Naive thymus-derived CD4-positive, alpha-beta T cell (primary cell): ENCODE results near the gene ATG5. TPM values are rescaled to one million over a fixed set of nuclear protein-coding genes. Genes with fewer than 3 reads are reported as not detected.
A peak's percentile ranks its signal among the peaks of the same experiment; 100 is the strongest.

Experiments used
- ATAC-seq: fragments of 150-1000 bp; cut with Tn5 transposase; 2 replicates; pipeline ENCODE4 v1.10.0; 2021; ENCODE audit warnings: mild to moderate bottlenecking, moderate library complexity
- CTCF ChIA-PET: fragments of 350-600 bp; sonication (Branson Sonifier 250); formaldehyde crosslinking; loops from one replicate; lab custom pipeline; 2021; ENCODE audit warnings: antibody characterized with exemption; lab: Charles Lee
- POLR2A ChIA-PET: fragments of 350-600 bp; sonication (Branson Sonifier 250); formaldehyde crosslinking; loops from one replicate; lab custom pipeline; 2021; ENCODE audit warnings: antibody characterized with exemption, inconsistent platforms; lab: Charles Lee
- DNase-seq, 9 donors: peaks; one replicate each; pipeline versions ENCODE4 v3.0.0 to v3.0.0-alpha.2; 2020 to 2022; ENCODE audit warnings: mixed read lengths in 1 of 9
- H3K27ac ChIP-seq: one replicate; pipeline ENCODE4 v1.7.0; 2013; ENCODE audit warnings: mild to moderate bottlenecking, low read depth, low read length, moderate library complexity
- H3K27me3 ChIP-seq, 2 donors: one replicate each; pipeline ENCODE4 v1.7.0; 2013; ENCODE audit warnings: low read length in 2 of 2, mild to moderate bottlenecking in 2 of 2, moderate library complexity in 2 of 2; ENCODE audit not compliant: control insufficient read depth in 2 of 2, insufficient read depth in 2 of 2
- H3K36me3 ChIP-seq, 3 experiments: 1 replicate in 2 of 3; 2 replicates in 1 of 3; pipeline ENCODE4 v1.7.0; 2013; ENCODE audit warnings: low read length in 3 of 3, mild to moderate bottlenecking in 3 of 3, moderate library complexity in 1 of 3; ENCODE audit not compliant: insufficient read depth in 3 of 3, control insufficient read depth in 2 of 3
- H3K4me1 ChIP-seq, 2 donors: one replicate each; pipeline ENCODE4 v1.7.0; 2013; ENCODE audit warnings: low read length in 2 of 2, mild to moderate bottlenecking in 2 of 2, moderate library complexity in 1 of 2; ENCODE audit not compliant: control insufficient read depth in 2 of 2, insufficient read depth in 2 of 2
- H3K4me3 ChIP-seq: 2 replicates; pipeline ENCODE4 v1.7.0; 2013; ENCODE audit warnings: mild to moderate bottlenecking, low read length
- H3K9me3 ChIP-seq, 3 experiments: 1 replicate in 2 of 3; 2 replicates in 1 of 3; pipeline ENCODE4 v1.7.0; 2013; ENCODE audit warnings: low read length in 3 of 3; ENCODE audit not compliant: control insufficient read depth in 2 of 3
- H3K27ac Mint-ChIP-seq, 9 donors: one replicate each; pipeline ENCODE4 v1.8.0; 2020 to 2022; ENCODE audit warnings: mixed read lengths in 9 of 9, mild to moderate bottlenecking in 8 of 9, moderate library complexity in 5 of 9, inconsistent platforms in 2 of 9
- H3K27me3 Mint-ChIP-seq, 5 donors: one replicate each; pipeline ENCODE4 v1.8.0; 2021 to 2022; ENCODE audit warnings: mixed read lengths in 5 of 5, mild to moderate bottlenecking in 1 of 5
- H3K36me3 Mint-ChIP-seq, 5 donors: one replicate each; pipeline ENCODE4 v1.8.0; 2020 to 2022; ENCODE audit warnings: mixed read lengths in 5 of 5, mild to moderate bottlenecking in 3 of 5, inconsistent platforms in 1 of 5
- H3K4me1 Mint-ChIP-seq, 7 donors: one replicate each; pipeline ENCODE4 v1.8.0; 2020 to 2022; ENCODE audit warnings: mixed read lengths in 7 of 7, mild to moderate bottlenecking in 3 of 7, inconsistent platforms in 1 of 7
- H3K4me3 Mint-ChIP-seq, 10 donors: one replicate each; pipeline ENCODE4 v1.8.0; 2020 to 2022; ENCODE audit warnings: mild to moderate bottlenecking in 10 of 10, mixed read lengths in 10 of 10, moderate library complexity in 6 of 10, inconsistent platforms in 2 of 10
- H3K9me3 Mint-ChIP-seq, 11 donors: one replicate each; pipeline ENCODE4 v1.8.0; 2020 to 2022; ENCODE audit warnings: mixed read lengths in 11 of 11, mild to moderate bottlenecking in 4 of 11, inconsistent platforms in 1 of 11, moderate library complexity in 1 of 11
- intact Hi-C, 2 donors: fragments of 100-400 bp; cut with micrococcal nuclease; formaldehyde crosslinking; loops; one replicate each; pipeline ENCODE4 v1.15.1; 2023
- polyA plus RNA-seq, 2 donors: library from polyadenylated mRNA; unstranded; fragments of 300-500 nt; fragmentation: Illumina TruSeq; gene quantifications; one replicate each; pipeline ENCODE4 v1.2.3, GENCODE V29; 2021
- total RNA-seq, 6 experiments: library from RNA in 5 of 6; stranded (reverse) in 5 of 6; gene quantifications; 1 replicate in 5 of 6; 2 replicates in 1 of 6; pipeline ENCODE4 v1.2.3 and lab custom pipeline; 2021 to 2026

ATG5 gene
- total and polyA plus RNA-seq, 7 experiments from 2014 or later = 24.0 to 32.9 (median 28.8) TPM

- Histone ChIP-seq H3K27me3 (no peaks in the 10 kb centered on the region), H3K36me3 (peaks cover 0 to 4% (median 0%) of the 10 kb centered on the region in 3 experiments), H3K9me3 (no peaks in the 10 kb centered on the region), H3K4me3 (no peak overlapping the region), H3K4me1 (no peaks in the 10 kb centered on the region), H3K27ac (no peak overlapping the region)
- POLR2A ChIA-PET = interaction anchor here (0.5 to 0.8 kb wide), 2 partner anchors 9 to 11 kb away, joined by 3 read pairs; no protein-coding TSS in a partner anchor
- Mint-ChIP-seq H3K27ac (peak overlapping the region in 5 of 9 donors; percentile 13 to 80 (median 63)), H3K4me3 (no peak overlapping the region), H3K4me1 (peaks cover 0 to 32% (median 11%) of the 10 kb centered on the region in 7 donors), H3K36me3 (peaks cover 7 to 60% (median 41%) of the 10 kb centered on the region in 5 donors), H3K9me3 (peaks cover 0 to 8% (median 0%) of the 10 kb centered on the region in 11 donors), H3K27me3 (no peaks in the 10 kb centered on the region)
- CTCF ChIA-PET = interaction anchor here (0.6 kb wide), 2 partner anchors 303 to 430 kb away, joined by 3 read pairs; no protein-coding TSS in a partner anchor
- intact Hi-C loops = no loop called here
- DNase-seq (no peak), ATAC-seq (no peak)
Observed at GRCh38 chr6:106204961-106205360, 120.6 kb downstream of the ATG5 start.

- Histone ChIP-seq H3K27me3 (no peaks in the 10 kb centered on the region), H3K27ac (no peak overlapping the region), H3K9me3 (no peaks in the 10 kb centered on the region), H3K4me3 (no peak overlapping the region), H3K36me3 (peaks cover 0 to 4% (median 0%) of the 10 kb centered on the region in 3 experiments), H3K4me1 (peaks cover 16 to 30% of the 10 kb centered on the region in 2 donors)
- ATAC-seq = no peak
- H3K4me1 Mint-ChIP-seq = peaks cover 22 to 54% (median 37%) of the 10 kb centered on the region in 7 donors
- no peak overlapping the region for H3K4me3 Mint-ChIP-seq
- CTCF ChIA-PET = no interaction called here
- no peak for DNase-seq
- intact Hi-C loops = loop anchor here in 1 of 2 donors (10.0 kb wide), 2 partner anchors 325 to 555 kb away; no protein-coding TSS in a partner anchor
- peak overlapping the region in 4 of 9 donors; percentile 4 to 49 (median 18) for H3K27ac Mint-ChIP-seq
- H3K27me3 Mint-ChIP-seq = no peaks in the 10 kb centered on the region
- POLR2A ChIA-PET = no interaction called here
- H3K36me3 Mint-ChIP-seq = peaks cover 0 to 47% (median 19%) of the 10 kb centered on the region in 5 donors
- H3K9me3 Mint-ChIP-seq = peaks cover 0 to 6% (median 0%) of the 10 kb centered on the region in 11 donors
Observed at GRCh38 chr6:106199998-106200397, 125.6 kb downstream of the ATG5 start.

- Histone ChIP-seq H3K9me3 (no peaks in the 10 kb centered on the region), H3K27me3 (no peaks in the 10 kb centered on the region), H3K36me3 (peaks cover 0 to 4% (median 0%) of the 10 kb centered on the region in 3 experiments), H3K27ac (no peak overlapping the region), H3K4me3 (no peak overlapping the region), H3K4me1 (peaks cover 23 to 36% of the 10 kb centered on the region in 2 donors)
- intact Hi-C loops = loop anchor here in 1 of 2 donors (10.0 kb wide), 2 partner anchors 325 to 555 kb away; no protein-coding TSS in a partner anchor
- H3K9me3 Mint-ChIP-seq = peaks cover 0 to under 1% (median 0%) of the 10 kb centered on the region in 11 donors
- ATAC-seq = no peak
- peaks cover 0 to 43% (median 13%) of the 10 kb centered on the region in 5 donors for H3K36me3 Mint-ChIP-seq
- POLR2A ChIA-PET = no interaction called here
- H3K4me3 Mint-ChIP-seq = no peak overlapping the region
- CTCF ChIA-PET = no interaction called here
- peak overlapping the region in 1 of 9 donors; percentile 3 for H3K27ac Mint-ChIP-seq
- H3K27me3 Mint-ChIP-seq = no peaks in the 10 kb centered on the region
- DNase-seq = no peak
- peaks cover 24 to 54% (median 36%) of the 10 kb centered on the region in 7 donors for H3K4me1 Mint-ChIP-seq
Observed at GRCh38 chr6:106199331-106199730, 126.2 kb downstream of the ATG5 start.

GRCh38 chr6:106197441-106197840 lies 128.1 kb downstream of the ATG5 start:
- DNase-seq (peak in 3 of 9 donors; percentile 15 to 23 (median 17)), ATAC-seq (no peak)
- H3K9me3 ChIP-seq = no peaks in the 10 kb centered on the region
- peaks cover 0 to 4% (median 0%) of the 10 kb centered on the region in 3 experiments for H3K36me3 ChIP-seq
- H3K27me3 ChIP-seq = no peaks in the 10 kb centered on the region
- no peak overlapping the region for H3K27ac ChIP-seq
- intact Hi-C loops = loop anchor here in 1 of 2 donors (10.0 kb wide), 2 partner anchors 327 to 553 kb away; no protein-coding TSS in a partner anchor
- ChIA-PET CTCF (no interaction called here), POLR2A (interaction anchor here (1.2 kb wide), 1 partner anchor 15 kb away, joined by 3 read pairs; no protein-coding TSS in a partner anchor)
- peaks cover 30 to 36% of the 10 kb centered on the region in 2 donors for H3K4me1 ChIP-seq
- Mint-ChIP-seq H3K27me3 (no peaks in the 10 kb centered on the region), H3K4me1 (peaks cover 24 to 54% (median 41%) of the 10 kb centered on the region in 7 donors), H3K36me3 (peaks cover 0 to 39% (median 12%) of the 10 kb centered on the region in 5 donors), H3K27ac (peak overlapping the region; percentile 25 to 86 (median 53)), H3K9me3 (no peaks in the 10 kb centered on the region), H3K4me3 (peak overlapping the region in 7 of 10 donors; percentile 14 to 60 (median 42))
- no peak overlapping the region for H3K4me3 ChIP-seq

DNA sequence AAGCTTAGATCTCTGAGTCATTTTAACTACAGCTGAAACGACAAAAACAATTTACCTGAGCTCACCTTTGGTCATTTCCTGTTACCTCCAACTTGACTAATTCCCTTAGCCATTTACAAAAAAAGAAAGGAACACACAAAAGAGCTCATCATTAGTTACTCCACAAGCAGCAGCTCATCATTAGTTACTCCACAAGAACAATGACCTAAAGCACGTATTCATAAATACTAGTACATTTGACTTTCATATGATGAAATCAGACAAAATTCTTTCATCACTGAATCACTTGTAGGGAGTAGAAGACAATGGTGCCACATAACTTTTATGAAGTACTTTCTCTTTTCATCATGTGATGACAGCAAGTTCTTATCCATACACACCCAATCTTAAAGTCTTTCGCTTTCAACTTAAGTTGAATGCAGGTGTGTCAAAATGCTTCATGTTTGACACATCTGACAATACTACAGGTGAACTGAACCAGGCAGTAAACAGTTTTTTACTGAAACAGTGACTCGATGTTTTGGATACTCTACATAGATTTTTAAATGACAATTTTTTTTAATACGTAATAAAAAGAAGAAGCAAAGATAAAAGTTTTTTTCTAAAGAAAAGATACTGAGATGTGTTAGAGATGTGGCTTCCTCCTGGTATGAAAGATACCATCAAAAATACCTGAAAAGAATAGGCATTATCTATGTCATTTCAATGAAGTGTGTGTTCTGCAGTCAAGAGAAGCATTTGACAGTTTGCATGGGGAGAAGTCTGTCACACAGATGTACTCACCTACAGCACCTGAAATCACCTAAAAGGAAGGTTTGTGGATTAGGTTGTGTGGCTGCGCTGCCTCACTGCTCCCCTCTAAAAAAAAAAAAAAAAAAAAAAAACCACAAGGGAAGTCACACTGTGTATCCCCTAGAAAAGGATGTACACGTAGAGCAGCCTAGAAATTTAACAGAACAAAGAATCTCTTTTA lies 130.3 kb downstream of the ATG5 start:
- intact Hi-C loops = loop anchor here (1.0 to 10.0 kb wide), 12 partner anchors 8 to 550 kb away; partner anchors contain the start of gene PRDM1 (in 1 of the 2)
- peak overlapping the region; percentile 19 to 80 (median 71) for H3K4me3 Mint-ChIP-seq
- peak; percentile 81 for ATAC-seq
- peaks cover 24 to 54% (median 41%) of the 10 kb centered on the region in 7 donors for H3K4me1 Mint-ChIP-seq
- Histone ChIP-seq H3K9me3 (no peaks in the 10 kb centered on the region), H3K4me1 (peaks cover 30 to 36% of the 10 kb centered on the region in 2 donors), H3K4me3 (peak overlapping the region; percentile 21), H3K27me3 (no peaks in the 10 kb centered on the region), H3K27ac (peak overlapping the region; percentile 30), H3K36me3 (no peaks in the 10 kb centered on the region)
- H3K36me3 Mint-ChIP-seq = peaks cover 0 to 32% (median 10%) of the 10 kb centered on the region in 5 donors
- DNase-seq = peak in 7 of 9 donors; percentile 43 to 70 (median 57)
- H3K27ac Mint-ChIP-seq = peak overlapping the region; percentile 64 to 91 (median 84)
- H3K27me3 Mint-ChIP-seq = no peaks in the 10 kb centered on the region
- CTCF ChIA-PET = interaction anchor here (0.9 kb wide), 1 partner anchor 29 kb away, joined by 4 read pairs; no protein-coding TSS in a partner anchor
- POLR2A ChIA-PET = interaction anchor here (0.9 to 1.0 kb wide), 2 partner anchors 10 to 97 kb away, joined by 3 read pairs; no protein-coding TSS in a partner anchor
- H3K9me3 Mint-ChIP-seq = no peaks in the 10 kb centered on the region

DNA sequence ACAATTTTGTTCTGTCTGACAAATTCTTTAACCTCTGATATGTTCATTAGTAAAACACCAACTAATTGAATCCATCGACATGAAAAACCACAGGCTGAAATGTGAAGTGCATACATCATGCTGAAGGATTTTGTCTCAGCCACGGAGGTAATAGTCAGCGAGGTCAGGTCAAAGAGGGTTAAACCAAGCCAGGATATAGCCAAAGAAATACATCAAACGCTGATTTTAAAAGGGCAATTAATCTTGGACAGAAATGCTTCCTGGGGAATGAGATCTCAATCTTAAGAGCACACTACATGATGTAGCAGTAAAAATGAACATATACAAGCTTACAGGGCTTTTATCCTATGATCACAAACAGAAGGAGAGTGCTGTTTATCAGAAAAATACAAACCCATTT lies 132.7 kb downstream of the ATG5 start:
- Mint-ChIP-seq H3K9me3 (no peaks in the 10 kb centered on the region), H3K36me3 (peaks cover 0 to 28% (median 6%) of the 10 kb centered on the region in 5 donors), H3K27ac (peak overlapping the region in 1 of 9 donors; percentile 20), H3K4me3 (no peak overlapping the region), H3K4me1 (peaks cover 25 to 55% (median 41%) of the 10 kb centered on the region in 7 donors), H3K27me3 (no peaks in the 10 kb centered on the region)
- Histone ChIP-seq H3K4me1 (peaks cover 34 to 39% of the 10 kb centered on the region in 2 donors), H3K4me3 (no peak overlapping the region), H3K27me3 (no peaks in the 10 kb centered on the region), H3K9me3 (no peaks in the 10 kb centered on the region), H3K36me3 (no peaks in the 10 kb centered on the region), H3K27ac (no peak overlapping the region)
- POLR2A ChIA-PET = no interaction called here
- DNase-seq (no peak), ATAC-seq (no peak)
- CTCF ChIA-PET = interaction anchor here (0.9 to 1.2 kb wide), 2 partner anchors 20 to 460 kb away, joined by 3 read pairs; no protein-coding TSS in a partner anchor
- intact Hi-C loops = loop anchor here in 1 of 2 donors (10.0 kb wide), 2 partner anchors 332 to 548 kb away; no protein-coding TSS in a partner anchor
